ENCODE measurements around the gene PLXNA4.

DNA sequence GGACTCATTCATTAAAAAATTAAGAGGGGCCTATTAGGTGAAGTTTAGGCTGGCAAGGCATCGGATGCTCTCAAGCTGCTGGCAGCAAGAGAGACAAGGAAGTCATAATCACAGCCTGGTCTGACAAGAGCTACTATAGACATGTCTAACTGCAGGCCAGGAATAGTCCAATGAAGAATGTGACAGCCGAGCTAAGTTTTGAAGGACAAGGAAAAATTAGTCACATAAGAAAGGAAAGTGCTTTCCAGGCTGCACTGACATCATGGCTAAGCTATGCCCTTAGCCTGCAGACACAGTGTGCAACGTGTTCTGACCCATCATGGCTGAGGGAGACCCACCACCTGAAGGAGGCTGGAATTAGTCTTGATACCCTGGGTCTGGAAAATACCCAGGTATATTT is 281.1 kb downstream of the PLXNA4 start:
- TF ChIP-seq ELF4 (IDR thresholded peaks at IDR 0.05) (no peak), L3MBTL2 (conservative IDR thresholded peaks at IDR 0.05) (no peak), BHLHE40 (IDR thresholded peaks at IDR 0.05; ENCODE audit: borderline replicate concordance) (no peak), ZNF384 (IDR thresholded peaks at IDR 0.05) (no peak), LEF1 (IDR thresholded peaks at IDR 0.05; ENCODE audit: borderline replicate concordance) (no peak), HDGF (IDR thresholded peaks at IDR 0.05; ENCODE audit: borderline replicate concordance) (no peak), SP1 (IDR thresholded peaks at IDR 0.05) (no peak), TARDBP (IDR thresholded peaks at IDR 0.05) (no peak)
